A673 (cell line): ENCODE data around the gene SPATA33. TPM values are rescaled to one million over a fixed set of nuclear protein-coding genes. Genes with fewer than 3 reads are reported as not detected.

Source experiments
- BruUV-seq: library from RNA; stranded (reverse); fragments of 400-500 nt; replicated peaks from 2 replicates; lab custom pipeline; 2021; lab: Mats Ljungman, UMichigan
- CTCF ChIA-PET: fragments of 300-600 bp; sonication (Branson Sonifier 250); formaldehyde crosslinking; loops from one replicate; lab custom pipeline; 2022; ENCODE audit warnings: antibody characterized with exemption; lab: Charles Lee
- POLR2A ChIA-PET: fragments of 300-600 bp; sonication (Branson Sonifier 250); formaldehyde crosslinking; loops from one replicate; lab custom pipeline; 2022; ENCODE audit warnings: antibody characterized with exemption; ENCODE audit not compliant: low non-redundant PET; lab: Charles Lee
- DNase-seq: peaks from one replicate; pipeline ENCODE4 v3.0.0-alpha.2; 2015; ENCODE audit warnings: low spot score
- H3K27ac ChIP-seq: fragments of 200-600 bp; sonication (generic); 2 replicates; pipeline ENCODE4 v1.5.1; 2016; ENCODE audit warnings: mixed run types, low read depth, mild to moderate bottlenecking, mixed read lengths, antibody characterized with exemption, low read length; ENCODE audit not compliant: poor library complexity, severe bottlenecking
- H3K27me3 ChIP-seq: fragments of 200-600 bp; sonication (generic); replicated peaks from 2 replicates; pipeline ENCODE4 v1.6.1; 2017; ENCODE audit warnings: mixed run types, low read depth, mild to moderate bottlenecking, mixed read lengths, antibody characterized with exemption, low read length; ENCODE audit not compliant: insufficient read depth, poor library complexity
- H3K36me3 ChIP-seq: fragments of 200-600 bp; sonication (generic); 2 replicates; pipeline ENCODE4 v1.6.1; 2016; ENCODE audit warnings: mixed run types, mild to moderate bottlenecking, mixed read lengths, antibody characterized with exemption, low read length; ENCODE audit not compliant: insufficient read depth, poor library complexity, severe bottlenecking
- H3K4me1 ChIP-seq: fragments of 200-600 bp; sonication (generic); 2 replicates; pipeline ENCODE4 v1.6.1; 2017; ENCODE audit warnings: mixed run types, mild to moderate bottlenecking, mixed read lengths, antibody characterized with exemption, low read length; ENCODE audit not compliant: insufficient read depth, poor library complexity, severe bottlenecking
- H3K4me3 ChIP-seq: fragments of 200-600 bp; sonication (generic); 2 replicates; pipeline ENCODE4 v1.5.1; 2016; ENCODE audit warnings: low read depth, mixed run types, mild to moderate bottlenecking, mixed read lengths, low read length; ENCODE audit not compliant: poor library complexity, severe bottlenecking
- H3K9me3 ChIP-seq: fragments of 200-600 bp; sonication (generic); 2 replicates; pipeline ENCODE4 v1.6.1; 2016; ENCODE audit warnings: mixed run types, low read depth, mild to moderate bottlenecking, mixed read lengths, antibody characterized with exemption, low read length; ENCODE audit not compliant: poor library complexity, severe bottlenecking
- CTCF ChIP-seq: fragments of 300-800, 200-600 bp; sonication (generic); conservative IDR thresholded peaks from 2 replicates; pipeline ENCODE4 v1.5.1; 2017; ENCODE audit warnings: low read depth, mild to moderate bottlenecking, antibody characterized with exemption, low read length, moderate library complexity, mixed read lengths
- EZH2 ChIP-seq: fragments of 200-600 bp; sonication (generic); IDR thresholded peaks from 2 replicates; pipeline ENCODE4 v1.6.1; 2017; ENCODE audit warnings: borderline replicate concordance, low read depth, mild to moderate bottlenecking, mixed read lengths, antibody characterized with exemption, low read length; ENCODE audit not compliant: poor library complexity, severe bottlenecking
- intact Hi-C: fragments of 100-400 bp; cut with micrococcal nuclease; formaldehyde crosslinking; loops from one replicate; pipeline ENCODE4 v1.10.0; 2022; ENCODE audit not compliant: unreplicated experiment
- total RNA-seq: library from RNA; stranded (reverse); gene quantifications from 2 replicates; pipeline ENCODE4 v1.2.3, GENCODE V29; 2021

SPATA33 gene
- total RNA-seq, 1 experiment from 2014 or later, result 46.7 TPM

- POLR2A ChIA-PET, result no interaction called here
- H3K27ac ChIP-seq, result no peak overlapping the region
- intact Hi-C loops, result no loop called here
These were observed 19.2 kb upstream of the SPATA33 start for GRCh38 chr16:89638455-89638854.

GRCh38 chr16:89639385-89639784 is 18.3 kb upstream of the SPATA33 start:
- BruUV-seq, result no TSS peak
- Histone ChIP-seq H3K27ac (no peak overlapping the region), H3K27me3 (no peaks in the 10 kb centered on the region), H3K4me3 (no peak overlapping the region), H3K9me3 (no peaks in the 10 kb centered on the region), H3K36me3 (no peaks in the 10 kb centered on the region), H3K4me1 (peaks cover 4% of the 10 kb centered on the region)
- DNase-seq, result no peak
- intact Hi-C loops, result no loop called here
- TF ChIP-seq CTCF (no peak), EZH2 (no peak)
- POLR2A ChIA-PET, result no interaction called here
- CTCF ChIA-PET, result no interaction called here

More at GRCh38 chr16:89638455-89638854, 19.2 kb upstream of the SPATA33 start:
- Histone ChIP-seq H3K27me3 (no peaks in the 10 kb centered on the region), H3K36me3 (no peaks in the 10 kb centered on the region), H3K9me3 (no peaks in the 10 kb centered on the region), H3K4me3 (no peak overlapping the region), H3K4me1 (peaks cover 4% of the 10 kb centered on the region)
- no TSS peak for BruUV-seq
- no peak for TF ChIP-seq EZH2
- no peak for TF ChIP-seq CTCF
- CTCF ChIA-PET, result no interaction called here
- DNase-seq, result no peak

- no peak overlapping the region for H3K4me3 ChIP-seq
- no peak overlapping the region for H3K27ac ChIP-seq
- TF ChIP-seq EZH2 (no peak), CTCF (no peak)
- H3K9me3 ChIP-seq, result no peaks in the 10 kb centered on the region
- DNase-seq, result no peak
- POLR2A ChIA-PET, result no interaction called here
- H3K27me3 ChIP-seq, result no peaks in the 10 kb centered on the region
- intact Hi-C loops, result loop anchor here (1.0 kb wide), 1 partner anchor 67 kb away; no protein-coding TSS in a partner anchor
- H3K36me3 ChIP-seq, result peaks cover 14% of the 10 kb centered on the region
- CTCF ChIA-PET, result interaction anchor here (0.5 to 1.1 kb wide), 2 partner anchors 13 to 15 kb away, joined by 3 to 4 read pairs; no protein-coding TSS in a partner anchor
- BruUV-seq, result no TSS peak
- H3K4me1 ChIP-seq, result peaks cover 4% of the 10 kb centered on the region
These were observed 16.0 kb upstream of the SPATA33 start for GRCh38 chr16:89641458-89642119.
